WTC11 (cell line): Measurements from ENCODE around the gene ZNF205. TPM values are rescaled to one million over a fixed set of nuclear protein-coding genes. Genes with fewer than 3 reads are reported as not detected.

Experiments used
- ATAC-seq: fragments of 200-7000 bp; cut with Tn5 transposase; 2 replicates; pipeline ENCODE4 v1.10.0; 2021; ENCODE audit warnings: mild to moderate bottlenecking, moderate library complexity
- CTCF ChIA-PET: fragments of 300-600 bp; sonication (Branson Sonifier 250); formaldehyde crosslinking; loops from one replicate; lab custom pipeline; 2021; ENCODE audit warnings: antibody characterized with exemption; lab: Charles Lee
- POLR2A ChIA-PET: fragments of 350-600 bp; sonication (Branson Sonifier 250); formaldehyde crosslinking; loops from one replicate; lab custom pipeline; 2021; ENCODE audit warnings: antibody characterized with exemption; lab: Charles Lee
- DNase-seq: peaks from one replicate; pipeline ENCODE4 v3.0.0; 2021; ENCODE audit warnings: low spot score
- H3K27ac Mint-ChIP-seq: 2 replicates; pipeline ENCODE4 v1.8.0; 2021; ENCODE audit warnings: mixed read lengths
- H3K27me3 Mint-ChIP-seq: 2 replicates; pipeline ENCODE4 v1.8.0; 2021; ENCODE audit warnings: low read depth, mild to moderate bottlenecking, moderate library complexity, mixed read lengths
- H3K36me3 Mint-ChIP-seq: 2 replicates; pipeline ENCODE4 v1.8.0; 2021; ENCODE audit warnings: mixed read lengths
- H3K4me1 Mint-ChIP-seq: 2 replicates; pipeline ENCODE4 v1.8.0; 2022; ENCODE audit warnings: mixed read lengths
- H3K4me3 Mint-ChIP-seq: 2 replicates; pipeline ENCODE4 v1.8.0; 2021; ENCODE audit warnings: mild to moderate bottlenecking, moderate library complexity, mixed read lengths
- H3K9me3 Mint-ChIP-seq: 2 replicates; pipeline ENCODE4 v1.8.0; 2021; ENCODE audit warnings: mixed read lengths
- AR ChIP-seq: fragments of 250-450 bp; sonication (Bioruptor Pico); IDR thresholded peaks from 2 replicates; pipeline ENCODE4 v1.9.0; 2021; ENCODE audit warnings: mild to moderate bottlenecking
- CREB1 ChIP-seq: sonication (generic); formaldehyde crosslinking; IDR thresholded peaks from 2 replicates; pipeline ENCODE4 v1.8.0; 2023; ENCODE audit warnings: mild to moderate bottlenecking, missing genetic modification reagents
- CTCF ChIP-seq: fragments of 200-600 bp; IDR thresholded peaks from 2 replicates; pipeline ENCODE4 v1.8.0; 2022; ENCODE audit warnings: antibody characterized with exemption
- E2F1 ChIP-seq: sonication (generic); formaldehyde crosslinking; IDR thresholded peaks from 2 replicates; pipeline ENCODE4 v1.8.0; 2022; ENCODE audit warnings: mild to moderate bottlenecking, missing genetic modification reagents
- ELF4 ChIP-seq: sonication (generic); formaldehyde crosslinking; IDR thresholded peaks from 2 replicates; pipeline ENCODE4 v1.8.1; 2022; ENCODE audit warnings: low read depth, mild to moderate bottlenecking, moderate library complexity, missing genetic modification reagents
- ESRRA ChIP-seq: sonication (generic); formaldehyde crosslinking; IDR thresholded peaks from 2 replicates; pipeline ENCODE4 v1.8.1; 2022; ENCODE audit warnings: mild to moderate bottlenecking, missing genetic modification reagents, borderline replicate concordance
- ETV6 ChIP-seq: sonication (generic); formaldehyde crosslinking; IDR thresholded peaks from 2 replicates; pipeline ENCODE4 v1.8.1; 2022; ENCODE audit warnings: mild to moderate bottlenecking, missing genetic modification reagents
- FOXP1 ChIP-seq: sonication (generic); formaldehyde crosslinking; IDR thresholded peaks from 2 replicates; pipeline ENCODE4 v1.8.0; 2022; ENCODE audit warnings: missing genetic modification reagents, mild to moderate bottlenecking, moderate library complexity, borderline replicate concordance
- FOXP4 ChIP-seq: sonication (generic); formaldehyde crosslinking; IDR thresholded peaks from 2 replicates; pipeline ENCODE4 v1.8.0; 2022; ENCODE audit warnings: mild to moderate bottlenecking, missing genetic modification reagents
- JAZF1 ChIP-seq: fragments of 250-450 bp; sonication (Bioruptor Pico); IDR thresholded peaks from 2 replicates; pipeline ENCODE4 v1.9.0; 2021; ENCODE audit warnings: moderate library complexity, mild to moderate bottlenecking, inconsistent platforms
- NR3C1 ChIP-seq: sonication (generic); formaldehyde crosslinking; conservative IDR thresholded peaks from 2 replicates; pipeline ENCODE4 v1.8.1; 2023; ENCODE audit warnings: low read depth, mild to moderate bottlenecking, missing genetic modification reagents
- STAT6 ChIP-seq: sonication (generic); formaldehyde crosslinking; conservative IDR thresholded peaks from 2 replicates; pipeline ENCODE4 v1.8.1; 2023; ENCODE audit warnings: mild to moderate bottlenecking, low read depth, missing genetic modification reagents, moderate library complexity
- TEAD1 ChIP-seq: sonication (generic); formaldehyde crosslinking; IDR thresholded peaks from 2 replicates; pipeline ENCODE4 v1.8.0; 2022; ENCODE audit warnings: mild to moderate bottlenecking, missing genetic modification reagents
- ZNF317 ChIP-seq: sonication (generic); formaldehyde crosslinking; IDR thresholded peaks from 2 replicates; pipeline ENCODE4 v1.8.1; 2023; ENCODE audit warnings: low read depth, mild to moderate bottlenecking, moderate library complexity, missing genetic modification reagents, borderline replicate concordance
- ZNF396 ChIP-seq: fragments of 250-450 bp; sonication (Bioruptor Pico); IDR thresholded peaks from 2 replicates; pipeline ENCODE4 v1.8.0; 2021; ENCODE audit warnings: mild to moderate bottlenecking, moderate library complexity, borderline replicate concordance
- ZNF423 ChIP-seq: fragments of 250-450 bp; sonication (Bioruptor Pico); IDR thresholded peaks from 2 replicates; pipeline ENCODE4 v2.1.2; 2022; ENCODE audit warnings: mild to moderate bottlenecking, moderate library complexity
- ZSCAN18 ChIP-seq: fragments of 250-450 bp; sonication (Bioruptor Pico); IDR thresholded peaks from 2 replicates; pipeline ENCODE4 v2.1.2; 2022; ENCODE audit warnings: mild to moderate bottlenecking, moderate library complexity
- total RNA-seq: library from RNA; stranded (reverse); gene quantifications from 3 replicates; pipeline ENCODE4 v1.2.3, GENCODE V29; 2021

The ZNF205 gene
- total RNA-seq, 1 experiment from 2014 or later, result 22.7 TPM

- CTCF ChIA-PET, result interaction anchor here (0.7 to 6.2 kb wide), 9 partner anchors 9 to 35 kb away, joined by 3 to 75 read pairs (median 9); partner anchors contain the start of gene OR1F1
- no peak for DNase-seq
- Mint-ChIP-seq H3K4me3 (no peak overlapping the region), H3K4me1 (peaks cover 3% of the 10 kb centered on the region), H3K36me3 (no peaks in the 10 kb centered on the region), H3K9me3 (peaks cover 11% of the 10 kb centered on the region), H3K27me3 (peaks cover 27% of the 10 kb centered on the region), H3K27ac (no peak overlapping the region)
- POLR2A ChIA-PET, result no interaction called here
- no peak for TF ChIP-seq TEAD1 (CRISPR knock-in tag)
- ATAC-seq, result no peak
Observed at GRCh38 chr16:3164121-3164991, 52.0 kb downstream of the ZNF205 start.

GRCh38 chr16:3165111-3165822 is 52.9 kb downstream of the ZNF205 start:
- ChIA-PET CTCF (interaction anchor here (0.7 to 2.4 kb wide), 10 partner anchors 7 to 107 kb away, joined by 3 to 27 read pairs (median 4); partner anchors contain the start of gene ZNF213), POLR2A (no interaction called here)
- Mint-ChIP-seq H3K27me3 (peaks cover 36% of the 10 kb centered on the region), H3K4me3 (no peak overlapping the region), H3K36me3 (no peaks in the 10 kb centered on the region), H3K9me3 (peaks cover 11% of the 10 kb centered on the region), H3K27ac (no peak overlapping the region), H3K4me1 (peaks cover 7% of the 10 kb centered on the region)
- DNase-seq (no peak), ATAC-seq (no peak)
- TF ChIP-seq JAZF1 (no peak), STAT6 (CRISPR knock-in tag) (no peak), FOXP4 (CRISPR knock-in tag) (no peak), ZNF423 (CRISPR knock-in tag) (no peak), FOXP1 (CRISPR knock-in tag) (no peak), NR3C1 (CRISPR knock-in tag) (no peak), ELF4 (CRISPR knock-in tag) (no peak), CREB1 (CRISPR knock-in tag) (no peak), CTCF (no peak), ZNF317 (no peak), ESRRA (CRISPR knock-in tag) (no peak), ZSCAN18 (CRISPR knock-in tag) (no peak), AR (CRISPR knock-in tag) (no peak), ZNF396 (CRISPR knock-in tag) (no peak), ETV6 (no peak), E2F1 (CRISPR knock-in tag) (no peak)
